Activated CD4-positive, alpha-beta T cell treated with anti-CD3 and anti-CD28 coated beads, Interleukin-2, amount 10 ng/mL, durations not matched to agents 24 days and 14 days (primary cell): ENCODE results near the gene MCF2L2. TPM values are rescaled to one million over a fixed set of nuclear protein-coding genes. Genes with fewer than 3 reads are reported as not detected.
A peak's percentile ranks its signal among the peaks of the same experiment; 100 is the strongest.

Experiments used
- DNase-seq: peaks from one replicate; pipeline ENCODE4 v3.0.0; 2022
- H3K27ac Mint-ChIP-seq: one replicate; pipeline ENCODE4 v1.8.0; 2022; ENCODE audit warnings: mild to moderate bottlenecking, mixed read lengths
- H3K27me3 Mint-ChIP-seq: one replicate; pipeline ENCODE4 v1.8.0; 2022; ENCODE audit warnings: mixed read lengths
- H3K36me3 Mint-ChIP-seq: one replicate; pipeline ENCODE4 v1.8.0; 2022; ENCODE audit warnings: low read depth, mild to moderate bottlenecking, mixed read lengths
- H3K4me1 Mint-ChIP-seq: one replicate; pipeline ENCODE4 v1.8.0; 2021; ENCODE audit warnings: mixed read lengths
- H3K4me3 Mint-ChIP-seq: one replicate; pipeline ENCODE4 v1.8.0; 2022; ENCODE audit warnings: mild to moderate bottlenecking, moderate library complexity, mixed read lengths
- H3K9me3 Mint-ChIP-seq: one replicate; pipeline ENCODE4 v1.8.0; 2021; ENCODE audit warnings: mixed read lengths
- intact Hi-C: fragments of 100-400 bp; cut with micrococcal nuclease; formaldehyde crosslinking; loops from one replicate; pipeline ENCODE4 v1.15.1; 2023
- total RNA-seq: library from RNA; stranded (reverse); gene quantifications from 2 replicates; pipeline ENCODE4 v1.2.3, GENCODE V29; 2022

Gene MCF2L2
- total RNA-seq, 1 donor from 2014 or later = 4.8 TPM

GRCh38 chr3:183288117-183288516, 140.3 kb downstream of the MCF2L2 start:
- no peaks in the 10 kb centered on the region for H3K27me3 Mint-ChIP-seq
- peaks cover 31% of the 10 kb centered on the region for H3K4me1 Mint-ChIP-seq
- H3K27ac Mint-ChIP-seq = no peak overlapping the region
- H3K36me3 Mint-ChIP-seq = peaks cover 11% of the 10 kb centered on the region
- intact Hi-C loops = loop anchor here (5.0 kb wide), 2 partner anchors 94 to 269 kb away; partner anchors contain the start of gene KLHL6
- H3K9me3 Mint-ChIP-seq = no peaks in the 10 kb centered on the region
- no peak overlapping the region for H3K4me3 Mint-ChIP-seq
- no peak for DNase-seq

DNA sequence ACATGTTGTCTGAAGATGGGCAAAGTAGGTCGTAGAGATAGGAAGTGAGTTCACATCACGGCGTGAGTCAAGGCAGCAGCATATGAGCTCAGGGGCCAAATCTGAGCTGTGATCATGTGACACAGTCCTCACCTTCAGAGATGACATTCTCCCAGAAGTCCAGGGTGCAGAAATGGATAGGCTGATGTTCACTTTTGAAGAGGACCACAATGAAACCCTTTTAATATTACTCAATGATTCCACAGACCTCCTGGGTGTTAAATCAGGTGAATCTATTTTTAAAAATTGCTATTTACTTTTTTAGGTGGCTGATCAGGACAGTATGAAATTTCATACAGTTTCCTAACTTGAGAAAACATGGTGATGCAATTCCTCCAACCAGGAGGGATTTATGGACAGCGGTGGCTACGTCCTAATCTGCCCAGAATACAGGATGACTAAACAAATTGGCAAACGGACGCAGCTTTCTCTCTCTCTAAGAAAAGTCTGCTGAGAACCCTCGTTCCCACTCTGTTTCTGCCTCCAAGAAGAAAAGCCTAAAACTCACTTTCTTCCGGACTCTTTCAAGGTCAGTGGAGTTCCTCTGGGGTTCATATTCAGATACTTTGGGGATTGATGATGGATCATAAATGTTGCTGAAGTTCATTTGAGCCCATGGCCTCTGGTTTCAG, 141.0 kb downstream of the MCF2L2 start:
- Mint-ChIP-seq H3K36me3 (peaks cover 11% of the 10 kb centered on the region), H3K4me1 (peaks cover 33% of the 10 kb centered on the region), H3K9me3 (no peaks in the 10 kb centered on the region), H3K27me3 (no peaks in the 10 kb centered on the region), H3K27ac (peak overlapping the region; percentile 97), H3K4me3 (peak overlapping the region; percentile 22)
- intact Hi-C loops = loop anchor here (2.0 to 5.0 kb wide), 3 partner anchors 95 to 270 kb away; partner anchors contain the start of gene KLHL6
- no peak for DNase-seq

DNA sequence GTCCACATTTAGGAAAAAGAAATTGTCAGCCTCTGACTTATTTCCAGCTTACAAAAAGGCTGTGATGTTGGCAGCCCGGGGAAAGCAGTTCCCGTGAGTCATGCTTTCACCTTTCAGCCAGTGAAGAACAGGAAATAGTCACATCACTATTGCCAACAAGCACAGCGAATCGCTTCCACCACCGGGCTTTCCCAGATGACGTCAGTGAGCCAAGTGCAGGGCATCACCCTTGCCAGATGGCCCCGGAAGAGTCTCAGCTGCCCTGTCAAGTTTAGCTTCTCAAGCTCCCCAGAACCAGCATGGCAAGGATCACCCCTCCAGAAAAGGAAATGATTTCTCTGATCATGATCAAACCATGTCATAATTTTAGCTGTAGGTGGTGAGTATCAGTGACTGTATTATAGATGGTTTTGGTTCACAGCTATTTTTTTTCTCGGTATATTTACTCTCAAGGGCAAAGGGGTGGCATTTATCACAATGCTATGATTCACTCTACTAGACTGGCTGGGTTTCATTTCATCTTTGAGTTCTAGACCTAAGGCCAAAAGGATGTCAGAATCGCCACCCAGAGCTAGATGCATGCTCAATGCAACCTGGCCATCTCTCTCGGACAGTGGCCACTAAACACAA, 142.5 kb downstream of the MCF2L2 start:
- intact Hi-C loops = loop anchor here (1.0 to 5.0 kb wide), 9 partner anchors 20 to 271 kb away; partner anchors contain the start of genes B3GNT5, KLHL6 and MCF2L2
- Mint-ChIP-seq H3K27ac (peak overlapping the region; percentile 97), H3K4me1 (peaks cover 32% of the 10 kb centered on the region), H3K4me3 (peak overlapping the region; percentile 82), H3K9me3 (no peaks in the 10 kb centered on the region), H3K36me3 (peaks cover 7% of the 10 kb centered on the region), H3K27me3 (no peaks in the 10 kb centered on the region)
- peak; percentile 96 for DNase-seq

DNA sequence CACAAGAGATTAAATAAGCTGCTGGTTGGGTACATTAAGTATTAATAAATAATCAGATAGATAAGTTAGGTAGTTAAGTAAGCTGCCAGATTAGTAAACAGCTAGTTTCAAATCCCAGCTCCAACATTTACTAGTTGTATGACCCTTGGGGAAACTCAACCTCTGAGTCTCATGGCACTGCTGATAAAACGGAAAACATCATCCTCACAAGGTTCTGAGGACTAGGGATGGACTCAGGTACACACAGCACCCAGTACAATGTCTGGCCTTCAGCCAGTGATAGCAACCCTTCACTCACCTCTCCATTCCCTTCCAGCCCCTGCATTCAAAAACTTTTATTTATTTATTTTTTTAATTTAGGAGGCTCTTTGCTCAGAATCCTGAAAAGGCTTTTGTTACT, 143.1 kb downstream of the MCF2L2 start:
- Mint-ChIP-seq H3K4me3 (peak overlapping the region; percentile 82), H3K27me3 (no peaks in the 10 kb centered on the region), H3K36me3 (peaks cover 7% of the 10 kb centered on the region), H3K27ac (peak overlapping the region; percentile 97), H3K4me1 (peaks cover 32% of the 10 kb centered on the region), H3K9me3 (no peaks in the 10 kb centered on the region)
- intact Hi-C loops = loop anchor here (1.0 to 5.0 kb wide), 4 partner anchors 34 to 272 kb away; partner anchors contain the start of gene KLHL6
- DNase-seq = no peak

DNA sequence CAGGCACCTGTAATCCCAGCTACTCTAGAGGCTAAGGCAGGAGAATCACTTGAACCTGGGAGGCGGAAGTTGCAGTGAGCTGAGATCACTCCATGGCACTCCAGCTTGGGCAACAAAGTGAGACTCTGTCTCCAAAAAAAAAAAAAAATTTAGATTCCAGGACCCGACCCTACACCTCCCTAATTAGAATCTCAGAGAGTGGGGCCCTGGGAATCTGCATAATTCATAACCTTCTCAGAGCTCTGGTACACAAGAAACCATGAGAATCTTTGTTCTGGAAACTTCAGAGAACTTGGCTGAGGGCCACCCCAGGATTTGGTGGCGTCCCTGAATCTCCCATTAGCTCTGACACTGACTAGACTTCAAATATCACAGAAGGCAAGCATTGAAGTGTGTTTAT, 143.8 kb downstream of the MCF2L2 start:
- Mint-ChIP-seq H3K36me3 (peaks cover 4% of the 10 kb centered on the region), H3K4me3 (no peak overlapping the region), H3K9me3 (no peaks in the 10 kb centered on the region), H3K4me1 (peaks cover 32% of the 10 kb centered on the region), H3K27ac (peak overlapping the region; percentile 63), H3K27me3 (no peaks in the 10 kb centered on the region)
- no peak for DNase-seq
- intact Hi-C loops = no loop called here

GRCh38 chr3:183283886-183284285, 144.5 kb downstream of the MCF2L2 start:
- intact Hi-C loops = no loop called here
- peaks cover 32% of the 10 kb centered on the region for H3K4me1 Mint-ChIP-seq
- no peak overlapping the region for H3K4me3 Mint-ChIP-seq
- peaks cover 4% of the 10 kb centered on the region for H3K36me3 Mint-ChIP-seq
- no peaks in the 10 kb centered on the region for H3K9me3 Mint-ChIP-seq
- no peak for DNase-seq
- no peaks in the 10 kb centered on the region for H3K27me3 Mint-ChIP-seq
- peak overlapping the region; percentile 63 for H3K27ac Mint-ChIP-seq

- Mint-ChIP-seq H3K4me3 (no peak overlapping the region), H3K27me3 (no peaks in the 10 kb centered on the region), H3K36me3 (peaks cover 4% of the 10 kb centered on the region), H3K9me3 (no peaks in the 10 kb centered on the region), H3K4me1 (peaks cover 20% of the 10 kb centered on the region), H3K27ac (no peak overlapping the region)
- no peak for DNase-seq
- intact Hi-C loops = no loop called here
Observed at GRCh38 chr3:183281126-183281797, 147.2 kb downstream of the MCF2L2 start.

DNA sequence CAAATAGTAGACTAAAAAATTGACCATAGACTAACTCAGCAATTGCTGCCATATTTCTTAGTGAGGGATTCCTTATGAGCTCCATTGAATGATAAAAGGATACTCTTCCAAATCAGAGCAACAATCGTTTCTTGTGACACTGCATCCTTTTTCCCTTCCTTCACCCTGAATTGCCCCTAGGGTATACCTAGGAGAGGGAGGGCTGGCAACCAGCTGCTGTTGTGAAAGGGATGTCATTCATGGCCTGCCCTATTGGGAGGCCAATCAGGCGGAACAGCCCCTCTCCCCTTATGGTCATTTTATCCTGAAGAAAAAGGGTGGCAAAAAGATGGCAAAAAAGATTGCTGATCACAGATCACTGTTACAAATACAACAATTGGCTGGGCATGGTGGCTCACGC, 149.0 kb downstream of the MCF2L2 start:
- no peaks in the 10 kb centered on the region for H3K27me3 Mint-ChIP-seq
- peaks cover 13% of the 10 kb centered on the region for H3K4me1 Mint-ChIP-seq
- H3K9me3 Mint-ChIP-seq = no peaks in the 10 kb centered on the region
- DNase-seq = no peak
- intact Hi-C loops = no loop called here
- no peak overlapping the region for H3K27ac Mint-ChIP-seq
- H3K36me3 Mint-ChIP-seq = peaks cover 6% of the 10 kb centered on the region
- no peak overlapping the region for H3K4me3 Mint-ChIP-seq

DNA sequence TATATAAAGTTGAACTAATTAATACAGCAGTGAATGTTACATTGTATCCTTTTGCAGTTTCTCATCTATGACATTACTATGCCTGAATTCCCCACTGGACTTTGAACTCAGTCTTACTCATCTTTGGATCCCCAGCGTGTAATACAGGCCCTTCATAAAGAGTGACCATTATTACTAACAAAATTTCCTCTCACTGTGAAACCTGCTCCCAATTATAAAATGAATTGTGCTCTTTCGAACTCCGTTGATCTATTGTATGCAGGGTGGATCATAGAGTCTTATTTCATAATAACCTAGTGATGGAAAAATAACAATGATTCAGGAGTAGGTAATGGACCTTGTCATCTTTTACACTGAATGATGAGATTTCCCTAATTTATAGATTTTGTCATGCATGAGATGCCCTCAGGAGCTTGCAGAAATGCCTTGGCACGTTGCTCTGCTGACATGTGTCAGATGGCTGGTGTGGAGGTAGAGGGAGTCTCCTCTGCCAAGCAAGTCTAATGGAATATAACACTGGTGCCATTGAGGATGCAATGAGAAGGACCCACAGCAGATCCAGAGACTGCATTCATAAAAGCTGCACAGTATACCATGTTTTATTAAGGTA, 149.8 kb downstream of the MCF2L2 start:
- intact Hi-C loops = no loop called here
- Mint-ChIP-seq H3K9me3 (no peaks in the 10 kb centered on the region), H3K36me3 (peaks cover 4% of the 10 kb centered on the region)

GRCh38 chr3:183277260-183277659, 151.2 kb downstream of the MCF2L2 start:
- no peak for DNase-seq
- intact Hi-C loops = no loop called here
- Mint-ChIP-seq H3K27me3 (no peaks in the 10 kb centered on the region), H3K36me3 (peaks cover 8% of the 10 kb centered on the region), H3K27ac (no peak overlapping the region), H3K4me1 (peaks cover 8% of the 10 kb centered on the region), H3K4me3 (no peak overlapping the region), H3K9me3 (no peaks in the 10 kb centered on the region)

More for the DNA sequence above, 149.8 kb downstream of the MCF2L2 start:
- H3K27ac Mint-ChIP-seq = no peak overlapping the region
- no peak overlapping the region for H3K4me3 Mint-ChIP-seq
- DNase-seq = no peak
- H3K4me1 Mint-ChIP-seq = peaks cover 7% of the 10 kb centered on the region
- H3K27me3 Mint-ChIP-seq = no peaks in the 10 kb centered on the region

GRCh38 chr3:183275937-183276336, 152.5 kb downstream of the MCF2L2 start:
- no peaks in the 10 kb centered on the region for H3K27me3 Mint-ChIP-seq
- no peak for DNase-seq
- peaks cover 9% of the 10 kb centered on the region for H3K4me1 Mint-ChIP-seq
- intact Hi-C loops = no loop called here
- peak overlapping the region; percentile 6 for H3K27ac Mint-ChIP-seq
- no peak overlapping the region for H3K4me3 Mint-ChIP-seq
- H3K9me3 Mint-ChIP-seq = no peaks in the 10 kb centered on the region
- H3K36me3 Mint-ChIP-seq = peaks cover 14% of the 10 kb centered on the region

DNA sequence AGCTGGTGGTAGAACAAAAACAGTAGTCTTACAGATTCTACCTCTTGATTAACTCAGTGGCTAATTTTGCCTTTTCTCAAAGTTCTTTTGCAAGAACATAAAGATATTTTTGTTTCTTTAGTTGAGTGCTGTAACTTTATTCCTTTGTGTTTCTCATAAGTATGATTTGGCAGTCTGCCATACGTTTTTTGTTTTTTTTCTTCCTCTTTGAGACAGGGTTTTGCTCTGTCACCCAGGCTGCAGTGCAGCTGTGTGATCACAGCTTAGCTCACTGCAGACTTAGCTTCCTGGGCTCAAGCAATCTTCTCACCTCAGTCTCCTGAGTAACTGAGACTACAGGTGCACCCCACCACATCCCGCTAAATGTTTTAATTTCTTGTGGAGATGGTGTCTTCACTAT, 153.0 kb downstream of the MCF2L2 start:
- H3K4me1 Mint-ChIP-seq = peaks cover 9% of the 10 kb centered on the region
- H3K9me3 Mint-ChIP-seq = no peaks in the 10 kb centered on the region
- no peaks in the 10 kb centered on the region for H3K27me3 Mint-ChIP-seq
- DNase-seq = no peak
- H3K36me3 Mint-ChIP-seq = peaks cover 15% of the 10 kb centered on the region
- H3K4me3 Mint-ChIP-seq = no peak overlapping the region
- H3K27ac Mint-ChIP-seq = no peak overlapping the region
- intact Hi-C loops = no loop called here

DNA sequence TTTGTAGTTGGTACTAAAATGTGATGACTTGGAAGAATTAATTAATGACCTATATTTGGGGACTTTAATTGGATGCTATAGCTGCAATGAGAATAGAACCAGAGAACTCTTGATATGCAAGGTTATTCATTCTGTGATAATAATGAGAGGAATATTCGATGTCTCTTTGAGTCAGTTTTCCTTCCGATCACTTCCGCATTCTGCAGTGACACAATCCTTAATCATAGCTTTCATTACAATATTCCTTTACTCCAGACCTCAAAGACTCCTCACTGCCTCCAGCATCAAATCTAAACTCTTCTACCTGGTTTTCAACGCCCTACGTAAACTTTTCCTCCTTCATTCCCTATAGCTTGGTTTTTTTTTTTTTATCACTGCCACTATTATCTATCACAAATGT, 153.8 kb downstream of the MCF2L2 start:
- peaks cover 19% of the 10 kb centered on the region for H3K36me3 Mint-ChIP-seq

GRCh38 chr3:183272791-183273190, 155.6 kb downstream of the MCF2L2 start:
- Mint-ChIP-seq H3K9me3 (no peaks in the 10 kb centered on the region), H3K4me3 (no peak overlapping the region), H3K27me3 (no peaks in the 10 kb centered on the region), H3K27ac (no peak overlapping the region), H3K4me1 (peaks cover 15% of the 10 kb centered on the region), H3K36me3 (peaks cover 22% of the 10 kb centered on the region)
- intact Hi-C loops = no loop called here
- DNase-seq = no peak

More for the DNA sequence above, 153.8 kb downstream of the MCF2L2 start:
- Mint-ChIP-seq H3K27ac (no peak overlapping the region), H3K9me3 (no peaks in the 10 kb centered on the region), H3K4me3 (no peak overlapping the region), H3K4me1 (peaks cover 9% of the 10 kb centered on the region), H3K27me3 (no peaks in the 10 kb centered on the region)
- no peak for DNase-seq
- intact Hi-C loops = no loop called here
